ACHN (cell line): ENCODE results near the gene PFKFB4.
"Not testable (repeated sequence)": the region's sequence is repeated elsewhere in the genome, so short reads cannot be mapped to it uniquely, and the experiment has no call there.

Source experiments
- DNase-seq: peaks from one replicate; pipeline ENCODE4 v3.0.0-alpha.2; 2015
- in situ Hi-C: cut with HindIII; loops from 2 replicates; pipeline ENCODE4 v1.10.0; 2017; ENCODE audit warnings: low sequenced_read_pairs, low pct_ligation_motif_present, low pct_unique_long_range_greater_than_20kb

The PFKFB4 gene

GRCh38 chr3:48546203-48546829 is 10.3 kb downstream of the PFKFB4 start:
- no peak for DNase-seq
- in situ Hi-C loops: no loop called here

GRCh38 chr3:48544141-48544540 is 12.5 kb downstream of the PFKFB4 start:
- DNase-seq: no peak
- in situ Hi-C loops: no loop called here

- no peak for DNase-seq
- in situ Hi-C loops: no loop called here
Measured at GRCh38 chr3:48543271-48543866, 13.2 kb downstream of the PFKFB4 start.

- in situ Hi-C loops: no loop called here
- no peak for DNase-seq
Measured at GRCh38 chr3:48538451-48538850, 18.2 kb downstream of the PFKFB4 start.

- no peak for DNase-seq
- in situ Hi-C loops: no loop called here
Measured at GRCh38 chr3:48536785-48537184, 19.8 kb downstream of the PFKFB4 start.

- DNase-seq: no peak
Measured at GRCh38 chr3:48536116-48536515, 20.5 kb downstream of the PFKFB4 start.

GRCh38 chr3:48535578-48535977 is 21.0 kb downstream of the PFKFB4 start:
- no peak for DNase-seq
- in situ Hi-C loops: no loop called here

More at GRCh38 chr3:48536116-48536515, 20.5 kb downstream of the PFKFB4 start:
- in situ Hi-C loops: no loop called here

GRCh38 chr3:48532977-48533337 is 23.6 kb downstream of the PFKFB4 start:
- in situ Hi-C loops: no loop called here
- no peak for DNase-seq

GRCh38 chr3:48532271-48532976 is 24.2 kb downstream of the PFKFB4 start:
- DNase-seq: no peak
- in situ Hi-C loops: no loop called here

- DNase-seq, in situ Hi-C loops: not testable (repeated sequence)
Measured at GRCh38 chr3:48530701-48531100, 25.9 kb downstream of the PFKFB4 start.

GRCh38 chr3:48528754-48529153 is 27.8 kb downstream of the PFKFB4 start:
- in situ Hi-C loops: no loop called here
- DNase-seq: no peak

- no peak for DNase-seq
- in situ Hi-C loops: no loop called here
Measured at GRCh38 chr3:48528048-48528447, 28.6 kb downstream of the PFKFB4 start.

GRCh38 chr3:48524970-48525369 is 31.6 kb downstream of the PFKFB4 start:
- DNase-seq: no peak
- in situ Hi-C loops: no loop called here

- DNase-seq: no peak
- in situ Hi-C loops: no loop called here
Measured at GRCh38 chr3:48521635-48522034, 35.0 kb downstream of the PFKFB4 start.

GRCh38 chr3:48519277-48519643 is 37.3 kb downstream of the PFKFB4 start:
- DNase-seq: no peak
- in situ Hi-C loops: no loop called here

- in situ Hi-C loops: no loop called here
Measured at GRCh38 chr3:48518638-48519276, 37.8 kb downstream of the PFKFB4 start.

GRCh38 chr3:48518069-48518468 is 38.5 kb downstream of the PFKFB4 start:
- in situ Hi-C loops: no loop called here
- no peak for DNase-seq

More at GRCh38 chr3:48518638-48519276, 37.8 kb downstream of the PFKFB4 start:
- no peak for DNase-seq

- no peak for DNase-seq
- in situ Hi-C loops: no loop called here
Measured at GRCh38 chr3:48516571-48516970, 40.0 kb downstream of the PFKFB4 start.

GRCh38 chr3:48514431-48515227 is 42.0 kb downstream of the PFKFB4 start:
- no peak for DNase-seq
- in situ Hi-C loops: no loop called here
